Measurements from ENCODE around the gene RNF125.

RNF125 gene

DNA sequence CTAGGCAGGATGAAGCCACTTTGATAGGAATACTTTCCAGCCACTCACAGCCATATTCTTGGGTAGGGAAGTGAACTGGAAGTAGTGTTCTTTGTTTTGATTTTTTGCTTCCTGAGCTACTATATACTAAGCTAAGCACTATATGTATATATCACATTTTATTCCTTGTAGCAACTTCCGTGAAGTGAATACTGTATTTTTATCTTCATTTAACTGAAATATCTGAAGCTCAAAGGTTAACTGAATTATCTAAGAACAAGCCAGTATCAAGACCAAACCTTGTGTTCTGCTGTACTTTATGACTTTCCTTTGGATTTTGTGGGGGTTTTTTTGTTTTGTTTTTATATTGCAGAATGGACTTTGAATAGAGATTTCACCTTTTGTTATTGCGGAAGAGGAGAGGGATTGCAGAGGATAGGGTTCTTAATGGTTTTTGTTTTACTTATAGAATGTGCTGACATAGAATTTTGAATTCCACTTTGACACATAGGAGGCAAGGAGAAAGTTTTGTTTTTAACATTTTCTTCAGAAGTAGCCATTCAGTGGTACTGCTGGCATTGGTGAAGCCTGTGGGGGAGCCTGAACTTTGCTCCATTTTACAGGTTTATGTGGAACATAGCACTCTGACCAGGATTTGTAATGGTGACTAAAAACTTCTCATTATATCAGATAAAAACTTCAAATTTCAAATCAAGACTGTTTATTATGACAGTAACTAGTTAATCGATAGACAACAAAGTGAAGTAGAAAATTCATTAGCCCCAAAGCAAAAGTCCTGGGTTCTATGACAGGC lies 48.9 kb downstream of the RNF125 start:
- Histone ChIP-seq H4K20me1 (ENCODE audit: insufficient read depth, low read length) (no peaks in the 10 kb centered on the region), H3K79me2 (ENCODE audit: low read length) (no peaks in the 10 kb centered on the region), H3K36me3 (replicated peaks; ENCODE audit: low read depth, low read length) (no peaks in the 10 kb centered on the region), H2AFZ (ENCODE audit: low read depth, low read length) (no peak overlapping the region), H3K9ac (ENCODE audit: low read length) (no peak overlapping the region), H3K4me2 (ENCODE audit: low read length) (no peak overlapping the region), H3K9me3 (ENCODE audit: insufficient read depth, low read length) (no peaks in the 10 kb centered on the region), H3K27ac (ENCODE audit: low read length) (no peak overlapping the region), H3K4me3 (ENCODE audit: low read length) (no peak overlapping the region), H3K27me3 (ENCODE audit: low read depth, low read length) (no peaks in the 10 kb centered on the region), H3K4me1 (ENCODE audit: low read length) (no peaks in the 10 kb centered on the region)
- TF ChIP-seq EZH2phosphoT487 (IDR thresholded peaks at IDR 0.05; ENCODE audit: low read depth): no peak
- TF ChIP-seq, protein P1, sequence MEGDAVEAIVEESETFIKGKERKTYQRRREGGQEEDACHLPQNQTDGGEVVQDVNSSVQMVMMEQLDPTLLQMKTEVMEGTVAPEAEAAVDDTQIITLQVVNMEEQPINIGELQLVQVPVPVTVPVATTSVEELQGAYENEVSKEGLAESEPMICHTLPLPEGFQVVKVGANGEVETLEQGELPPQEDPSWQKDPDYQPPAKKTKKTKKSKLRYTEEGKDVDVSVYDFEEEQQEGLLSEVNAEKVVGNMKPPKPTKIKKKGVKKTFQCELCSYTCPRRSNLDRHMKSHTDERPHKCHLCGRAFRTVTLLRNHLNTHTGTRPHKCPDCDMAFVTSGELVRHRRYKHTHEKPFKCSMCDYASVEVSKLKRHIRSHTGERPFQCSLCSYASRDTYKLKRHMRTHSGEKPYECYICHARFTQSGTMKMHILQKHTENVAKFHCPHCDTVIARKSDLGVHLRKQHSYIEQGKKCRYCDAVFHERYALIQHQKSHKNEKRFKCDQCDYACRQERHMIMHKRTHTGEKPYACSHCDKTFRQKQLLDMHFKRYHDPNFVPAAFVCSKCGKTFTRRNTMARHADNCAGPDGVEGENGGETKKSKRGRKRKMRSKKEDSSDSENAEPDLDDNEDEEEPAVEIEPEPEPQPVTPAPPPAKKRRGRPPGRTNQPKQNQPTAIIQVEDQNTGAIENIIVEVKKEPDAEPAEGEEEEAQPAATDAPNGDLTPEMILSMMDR (IDR thresholded peaks at IDR 0.05; ENCODE audit: low read depth, low read length): no peak

DNA sequence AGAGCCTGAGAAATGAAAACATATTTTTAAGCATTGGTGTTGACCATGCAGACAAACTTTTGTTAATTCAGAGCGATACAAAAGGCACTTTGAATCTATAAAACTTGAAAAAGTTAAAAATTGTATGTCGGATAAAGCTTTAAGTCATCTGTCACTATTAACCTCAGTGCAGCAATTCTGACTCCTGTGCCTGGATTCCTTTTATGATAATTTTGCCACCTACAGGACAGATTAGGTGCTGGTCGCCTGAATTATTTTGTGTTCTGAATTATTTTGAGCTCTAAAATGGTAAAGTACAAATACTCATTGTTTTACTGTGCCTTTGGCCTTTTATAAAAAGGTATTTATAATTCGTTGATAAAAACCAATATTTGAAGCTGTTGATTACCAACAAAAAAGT lies 53.7 kb downstream of the RNF125 start:
- no peak overlapping the region for H3K9ac ChIP-seq (ENCODE audit: low read length)
- H3K9me3 ChIP-seq (ENCODE audit: insufficient read depth, low read length): no peaks in the 10 kb centered on the region
- no peaks in the 10 kb centered on the region for H3K36me3 ChIP-seq (replicated peaks; ENCODE audit: low read depth, low read length)
- no peaks in the 10 kb centered on the region for H3K27me3 ChIP-seq (ENCODE audit: low read depth, low read length)
- no peak overlapping the region for H3K4me2 ChIP-seq (ENCODE audit: low read length)
- H3K27ac ChIP-seq (ENCODE audit: low read length): no peak overlapping the region
- no peaks in the 10 kb centered on the region for H3K79me2 ChIP-seq (ENCODE audit: low read length)
- H2AFZ ChIP-seq (ENCODE audit: low read depth, low read length): no peak overlapping the region
- H3K4me3 ChIP-seq (ENCODE audit: low read length): no peak overlapping the region
- TF ChIP-seq, protein P1 (IDR thresholded peaks at IDR 0.05; ENCODE audit: low read depth, low read length): peak; percentile 74
- no peak for TF ChIP-seq EZH2phosphoT487 (IDR thresholded peaks at IDR 0.05; ENCODE audit: low read depth)
- no peaks in the 10 kb centered on the region for H3K4me1 ChIP-seq (ENCODE audit: low read length)
- H4K20me1 ChIP-seq (ENCODE audit: insufficient read depth, low read length): no peaks in the 10 kb centered on the region

DNA sequence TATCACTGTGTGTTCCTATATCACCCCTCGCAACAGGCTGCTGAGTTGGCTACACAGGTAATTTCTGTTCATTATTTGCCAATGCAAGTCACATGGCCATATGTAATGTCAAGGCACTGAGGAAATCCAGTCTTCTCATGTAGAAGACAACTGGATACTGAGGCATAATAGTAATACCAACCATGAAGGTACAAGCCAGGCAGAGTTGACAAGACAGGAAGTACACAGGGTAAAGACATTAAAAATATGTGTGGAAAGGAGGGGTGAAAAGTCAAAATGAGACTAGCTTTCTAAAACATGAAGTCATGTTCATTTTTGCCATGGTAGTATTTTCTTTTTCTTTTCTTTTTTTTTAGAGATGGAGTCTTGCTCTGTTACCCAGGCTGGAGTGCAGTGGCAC lies 55.6 kb downstream of the RNF125 start:
- Histone ChIP-seq H3K79me2 (ENCODE audit: low read length) (no peaks in the 10 kb centered on the region), H3K9ac (ENCODE audit: low read length) (no peak overlapping the region), H4K20me1 (ENCODE audit: insufficient read depth, low read length) (no peaks in the 10 kb centered on the region), H2AFZ (ENCODE audit: low read depth, low read length) (no peak overlapping the region), H3K36me3 (replicated peaks; ENCODE audit: low read depth, low read length) (no peaks in the 10 kb centered on the region), H3K27me3 (ENCODE audit: low read depth, low read length) (no peaks in the 10 kb centered on the region), H3K4me2 (ENCODE audit: low read length) (no peak overlapping the region), H3K9me3 (ENCODE audit: insufficient read depth, low read length) (no peaks in the 10 kb centered on the region), H3K27ac (ENCODE audit: low read length) (no peak overlapping the region), H3K4me1 (ENCODE audit: low read length) (no peaks in the 10 kb centered on the region), H3K4me3 (ENCODE audit: low read length) (no peak overlapping the region)
- TF ChIP-seq EZH2phosphoT487 (IDR thresholded peaks at IDR 0.05; ENCODE audit: low read depth): no peak
- TF ChIP-seq, protein P1 (IDR thresholded peaks at IDR 0.05; ENCODE audit: low read depth, low read length): no peak

DNA sequence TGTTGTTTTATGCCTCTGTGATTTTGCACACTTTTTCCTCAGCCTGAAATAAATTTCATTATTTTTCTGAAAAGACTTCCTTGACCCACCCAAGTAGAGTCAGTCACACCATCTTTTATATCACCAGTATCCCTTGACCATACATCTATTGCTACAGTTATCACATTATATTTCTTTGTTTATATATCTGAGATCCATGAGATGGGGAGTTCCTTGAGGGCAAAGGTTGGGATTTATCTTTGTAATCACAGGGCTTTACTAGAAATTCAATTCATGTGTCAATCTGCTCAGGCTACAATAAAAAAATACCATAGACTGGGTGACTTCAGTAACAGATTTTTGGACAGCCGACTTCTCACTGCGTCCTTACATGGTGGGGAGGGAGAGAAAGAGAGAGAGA lies 60.2 kb downstream of the RNF125 start:
- H3K4me3 ChIP-seq (ENCODE audit: low read length): no peak overlapping the region
- H3K4me2 ChIP-seq (ENCODE audit: low read length): no peak overlapping the region
- no peaks in the 10 kb centered on the region for H3K27me3 ChIP-seq (ENCODE audit: low read depth, low read length)
- H3K36me3 ChIP-seq (replicated peaks; ENCODE audit: low read depth, low read length): no peaks in the 10 kb centered on the region
- no peaks in the 10 kb centered on the region for H3K9me3 ChIP-seq (ENCODE audit: insufficient read depth, low read length)
- no peak overlapping the region for H3K27ac ChIP-seq (ENCODE audit: low read length)
- H3K4me1 ChIP-seq (ENCODE audit: low read length): peaks cover 11% of the 10 kb centered on the region
- H4K20me1 ChIP-seq (ENCODE audit: insufficient read depth, low read length): no peaks in the 10 kb centered on the region
- no peak overlapping the region for H3K9ac ChIP-seq (ENCODE audit: low read length)
- TF ChIP-seq EZH2phosphoT487 (IDR thresholded peaks at IDR 0.05; ENCODE audit: low read depth): no peak
- TF ChIP-seq, protein P1 (IDR thresholded peaks at IDR 0.05; ENCODE audit: low read depth, low read length): no peak
- no peak overlapping the region for H2AFZ ChIP-seq (ENCODE audit: low read depth, low read length)
- no peaks in the 10 kb centered on the region for H3K79me2 ChIP-seq (ENCODE audit: low read length)

Measured in OCI-LY3 (cell line).